ENCODE measurements around the gene UNC13B. TPM values are rescaled to one million over a fixed set of nuclear protein-coding genes. Genes with fewer than 3 reads are reported as not detected.

Gene UNC13B
- total RNA-seq, 2 donors from 2014 or later, result 12.9 to 14.6 TPM

DNA sequence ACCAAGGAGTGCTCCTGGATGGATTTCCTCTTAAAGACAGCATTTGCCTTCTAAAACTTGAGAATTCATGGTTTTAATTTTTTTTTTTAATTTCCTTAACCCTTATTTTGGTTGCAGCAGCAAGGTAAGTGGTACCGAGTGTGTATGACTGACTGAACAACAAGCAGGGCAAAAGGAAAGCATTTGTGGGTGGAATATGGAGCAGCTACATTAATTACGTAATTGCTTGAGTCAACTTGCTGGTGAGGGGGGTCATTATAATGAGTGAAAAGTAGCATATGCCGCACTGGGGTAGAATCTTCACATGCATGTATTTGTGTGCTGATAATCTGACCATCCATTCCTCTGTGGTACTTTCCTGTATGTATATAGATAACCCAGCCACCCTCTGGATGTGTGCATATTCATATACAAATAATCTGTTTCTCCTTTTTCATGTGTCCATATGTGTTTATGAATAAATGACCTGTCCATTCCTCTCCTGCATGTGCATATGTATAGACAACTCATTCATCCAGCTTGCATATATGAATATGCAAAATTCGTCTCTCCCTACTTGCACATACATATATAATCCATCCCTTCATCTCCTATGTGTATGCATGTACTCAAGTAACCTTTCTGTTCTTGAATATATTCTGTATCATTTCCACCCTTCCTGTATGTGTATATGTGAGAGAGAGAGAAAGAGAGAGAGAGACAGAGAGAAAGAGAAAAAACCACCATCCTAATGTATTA, 180.6 kb downstream of the UNC13B start:
- Histone ChIP-seq H3K9me3 (no peaks in the 10 kb centered on the region), H3K27me3 (no peaks in the 10 kb centered on the region), H3K27ac (peak overlapping the region; percentile 44 to 57), H3K36me3 (no peaks in the 10 kb centered on the region), H3K4me1 (peaks cover 0 to 26% of the 10 kb centered on the region in 2 donors), H3K4me3 (peak overlapping the region; percentile 13 to 34)
- TF ChIP-seq, protein P1, sequence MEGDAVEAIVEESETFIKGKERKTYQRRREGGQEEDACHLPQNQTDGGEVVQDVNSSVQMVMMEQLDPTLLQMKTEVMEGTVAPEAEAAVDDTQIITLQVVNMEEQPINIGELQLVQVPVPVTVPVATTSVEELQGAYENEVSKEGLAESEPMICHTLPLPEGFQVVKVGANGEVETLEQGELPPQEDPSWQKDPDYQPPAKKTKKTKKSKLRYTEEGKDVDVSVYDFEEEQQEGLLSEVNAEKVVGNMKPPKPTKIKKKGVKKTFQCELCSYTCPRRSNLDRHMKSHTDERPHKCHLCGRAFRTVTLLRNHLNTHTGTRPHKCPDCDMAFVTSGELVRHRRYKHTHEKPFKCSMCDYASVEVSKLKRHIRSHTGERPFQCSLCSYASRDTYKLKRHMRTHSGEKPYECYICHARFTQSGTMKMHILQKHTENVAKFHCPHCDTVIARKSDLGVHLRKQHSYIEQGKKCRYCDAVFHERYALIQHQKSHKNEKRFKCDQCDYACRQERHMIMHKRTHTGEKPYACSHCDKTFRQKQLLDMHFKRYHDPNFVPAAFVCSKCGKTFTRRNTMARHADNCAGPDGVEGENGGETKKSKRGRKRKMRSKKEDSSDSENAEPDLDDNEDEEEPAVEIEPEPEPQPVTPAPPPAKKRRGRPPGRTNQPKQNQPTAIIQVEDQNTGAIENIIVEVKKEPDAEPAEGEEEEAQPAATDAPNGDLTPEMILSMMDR (IDR thresholded peaks at IDR 0.05), result no peak
- DNase-seq (ENCODE audit: low spot score), result no peak

DNA sequence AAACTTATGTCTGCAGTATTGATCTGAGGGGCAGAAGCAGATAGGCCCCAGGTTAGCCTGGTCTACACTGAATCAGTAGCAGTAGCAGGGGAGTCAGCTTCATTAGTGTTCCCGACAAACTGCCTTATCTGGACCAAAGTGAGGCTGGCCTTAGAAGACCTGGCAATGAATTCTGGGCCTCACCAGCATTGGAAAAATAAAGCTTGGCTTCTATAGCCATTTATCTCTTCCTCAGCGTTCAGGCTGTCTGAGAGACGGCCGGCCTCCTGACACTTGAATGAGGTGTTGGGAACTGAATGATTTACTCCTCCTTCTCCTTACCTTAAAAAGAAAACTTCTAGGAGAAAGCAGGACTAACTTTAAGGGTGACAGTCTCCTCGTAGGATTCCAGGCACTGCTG, 186.3 kb downstream of the UNC13B start:
- no peak overlapping the region for H3K4me3 ChIP-seq
- H3K27me3 ChIP-seq, result no peaks in the 10 kb centered on the region
- TF ChIP-seq, protein P1 (IDR thresholded peaks at IDR 0.05), result no peak
- peaks cover 0 to 30% of the 10 kb centered on the region in 2 donors for H3K4me1 ChIP-seq
- peak overlapping the region; percentile 20 to 51 for H3K27ac ChIP-seq
- DNase-seq (ENCODE audit: low spot score), result no peak
- no peaks in the 10 kb centered on the region for H3K36me3 ChIP-seq
- H3K9me3 ChIP-seq, result no peaks in the 10 kb centered on the region

DNA sequence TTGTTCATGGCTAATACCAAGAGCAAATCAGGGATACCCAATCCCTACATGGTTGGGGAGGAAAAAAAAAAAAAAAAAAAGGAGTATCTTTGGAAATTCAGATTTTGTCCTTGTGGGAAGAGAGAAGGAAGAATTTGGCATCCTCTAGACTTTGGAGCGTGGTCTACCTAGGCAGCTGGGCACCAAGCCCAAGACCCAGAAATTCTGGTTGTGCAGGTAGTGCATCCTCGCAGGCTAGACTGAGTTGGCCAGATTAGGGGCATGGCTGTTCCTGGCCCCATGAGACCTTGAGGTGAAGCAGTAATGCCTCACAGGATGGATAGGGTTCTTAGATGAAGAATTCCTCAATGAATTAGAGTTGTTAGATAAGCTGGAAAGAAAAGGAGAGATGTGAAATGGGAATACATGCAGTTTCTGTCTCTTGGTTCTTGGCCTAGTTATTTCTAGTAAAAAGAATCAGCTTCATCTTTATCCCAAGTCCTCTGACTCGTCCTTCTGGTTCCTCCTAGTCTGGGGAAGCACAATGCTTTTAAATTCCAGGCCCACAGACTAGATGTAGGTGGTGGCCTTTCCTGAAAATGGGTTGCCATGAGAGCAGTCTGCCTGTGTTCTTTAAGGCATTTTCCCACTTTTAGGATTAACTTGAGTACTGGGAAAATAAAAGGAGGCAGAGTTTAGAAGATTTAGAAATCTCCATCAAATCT, 187.6 kb downstream of the UNC13B start:
- Histone ChIP-seq H3K27ac (no peak overlapping the region), H3K4me1 (peaks cover 0 to 30% of the 10 kb centered on the region in 2 donors), H3K9me3 (no peaks in the 10 kb centered on the region), H3K27me3 (no peaks in the 10 kb centered on the region), H3K36me3 (no peaks in the 10 kb centered on the region), H3K4me3 (no peak overlapping the region)
- no peak for DNase-seq (ENCODE audit: low spot score)
- TF ChIP-seq, protein P1 (IDR thresholded peaks at IDR 0.05), result no peak

DNA sequence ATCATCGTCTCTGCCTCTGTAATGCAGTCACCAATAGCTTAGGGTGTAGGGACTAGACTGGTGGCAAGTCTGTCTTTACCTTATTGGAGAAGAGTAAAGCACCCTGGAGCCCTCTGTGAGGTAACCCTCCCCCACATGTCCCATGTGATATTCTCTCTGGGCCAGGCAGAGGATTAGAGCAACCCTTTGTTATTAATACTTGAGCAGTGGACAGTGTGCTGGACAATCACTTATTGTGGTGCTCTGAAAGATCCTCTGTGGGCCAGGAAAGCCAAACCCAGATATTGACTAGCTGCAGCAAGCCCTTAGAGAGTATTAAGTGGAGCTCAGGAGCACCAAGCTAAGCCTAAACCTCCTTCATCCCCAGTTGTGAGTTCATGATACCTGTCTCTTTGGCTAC, 188.4 kb downstream of the UNC13B start:
- H3K27ac ChIP-seq, result no peak overlapping the region
- H3K4me1 ChIP-seq, result peaks cover 0 to 30% of the 10 kb centered on the region in 2 donors
- no peaks in the 10 kb centered on the region for H3K27me3 ChIP-seq
- no peak overlapping the region for H3K4me3 ChIP-seq
- TF ChIP-seq, protein P1 (IDR thresholded peaks at IDR 0.05), result no peak
- H3K36me3 ChIP-seq, result no peaks in the 10 kb centered on the region
- no peaks in the 10 kb centered on the region for H3K9me3 ChIP-seq
- DNase-seq (ENCODE audit: low spot score), result no peak

DNA sequence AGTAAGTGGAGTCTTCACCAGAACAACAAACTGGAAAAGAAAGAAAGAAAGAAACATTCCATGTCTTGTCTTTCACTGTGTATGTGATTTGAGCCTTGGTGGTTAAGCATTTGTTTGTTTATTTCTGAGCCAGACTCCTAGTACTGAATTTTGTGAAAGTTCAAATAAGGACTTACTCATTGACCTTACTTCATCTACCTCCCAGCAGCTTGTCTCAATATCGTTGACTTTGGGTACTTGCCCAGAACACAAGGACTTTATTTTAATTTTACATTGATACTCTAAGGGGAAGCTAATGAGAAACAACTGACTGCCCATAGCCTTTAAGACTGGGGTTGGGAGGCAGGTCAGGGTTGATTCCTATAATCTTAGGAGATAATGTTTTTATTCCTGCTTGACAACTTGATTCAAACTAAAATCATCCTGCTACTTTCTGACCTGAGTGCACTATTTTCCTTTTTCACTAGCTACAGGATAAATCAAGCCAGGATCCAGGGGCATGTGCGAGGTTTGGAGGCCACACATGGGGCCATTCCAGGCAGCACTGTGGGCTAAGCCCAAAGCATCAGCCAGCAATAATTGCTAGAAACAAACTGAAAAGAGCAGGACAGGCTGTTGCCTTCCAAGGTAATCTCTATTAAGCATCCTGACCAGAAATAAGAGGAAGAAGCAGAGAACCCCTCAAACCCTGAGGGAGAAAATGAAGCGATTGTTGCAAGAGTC, 189.2 kb downstream of the UNC13B start:
- H3K27me3 ChIP-seq, result no peaks in the 10 kb centered on the region
- TF ChIP-seq, protein P1 (IDR thresholded peaks at IDR 0.05), result no peak
- H3K9me3 ChIP-seq, result no peaks in the 10 kb centered on the region
- peaks cover 0 to 30% of the 10 kb centered on the region in 2 donors for H3K4me1 ChIP-seq
- no peak for DNase-seq (ENCODE audit: low spot score)
- no peak overlapping the region for H3K4me3 ChIP-seq
- peak overlapping the region in 1 of 2 donors; percentile 14 for H3K27ac ChIP-seq
- H3K36me3 ChIP-seq, result no peaks in the 10 kb centered on the region
